Tibial nerve (tissue), 4 donors: ENCODE data around the gene CDS1. TPM values are rescaled to one million over a fixed set of nuclear protein-coding genes. Genes with fewer than 3 reads are reported as not detected.

Source experiments
- DNase-seq, 2 donors: peaks; one replicate each; pipeline ENCODE4 v3.0.0-alpha.2; 2019; ENCODE audit warnings: low spot score in 2 of 2
- H3K27ac ChIP-seq, 4 donors: fragments of 200-600 bp; sonication (generic) in 3 of 4; one replicate each; pipeline ENCODE4 v1.5.1; 2017 to 2019; ENCODE audit warnings: mild to moderate bottlenecking in 1 of 4
- H3K27me3 ChIP-seq, 2 donors: fragments of 200-600 bp; sonication (generic) in 1 of 2; one replicate each; pipeline versions ENCODE4 v1.5.1 to v1.6.0; 2017 to 2019
- H3K36me3 ChIP-seq, 3 donors: fragments of 200-600 bp; sonication (generic); one replicate each; pipeline ENCODE4 v1.5.1; 2018 to 2019
- H3K4me1 ChIP-seq, 4 donors: fragments of 200-600 bp; sonication (generic) in 3 of 4; one replicate each; pipeline ENCODE4 v1.5.1; 2017 to 2019
- H3K4me3 ChIP-seq, 4 donors: fragments of 200-600 bp; sonication (generic) in 3 of 4; one replicate each; pipeline ENCODE4 v1.5.1; 2017 to 2019; ENCODE audit warnings: mild to moderate bottlenecking in 1 of 4, moderate library complexity in 1 of 4
- H3K9me3 ChIP-seq, 4 donors: fragments of 200-600 bp; sonication (generic) in 3 of 4; one replicate each; pipeline ENCODE4 v1.5.1; 2017 to 2019
- CTCF ChIP-seq, 5 experiments: fragments of 200-600 bp in 3 of 5; fragments of 450-650 bp in 2 of 5; sonication (generic) in 3 of 5; IDR thresholded peaks; one replicate each; pipeline ENCODE4 v1.5.1; 2016 to 2019; ENCODE audit warnings: antibody characterized with exemption in 5 of 5, mild to moderate bottlenecking in 3 of 5, moderate library complexity in 2 of 5
- EP300 ChIP-seq, 2 donors: sonication (generic); formaldehyde crosslinking; IDR thresholded peaks; one replicate each; pipeline ENCODE4 v1.6.1; 2017; ENCODE audit warnings: antibody characterized with exemption in 2 of 2, mild to moderate bottlenecking in 1 of 2
- POLR2A ChIP-seq, 2 donors: fragments of 450-650 bp; IDR thresholded peaks; one replicate each; pipeline ENCODE4 v1.6.1; 2017; ENCODE audit warnings: antibody characterized with exemption in 2 of 2, mild to moderate bottlenecking in 2 of 2, moderate library complexity in 2 of 2
- WGBS, 2 donors: methylation state at CpG; one replicate each; pipeline ENCODE4 v1.1.5; 2018; 5-methylcytosine and 5-hydroxymethylcytosine counted together
- total RNA-seq, 4 donors: library from RNA; depleted of rRNA; stranded (reverse); fragments of >200 nt; gene quantifications; one replicate each; pipeline ENCODE4 v1.1.0, GENCODE V29; 2016

Gene CDS1
- total RNA-seq, 4 donors from 2014 or later = under 0.01 to 0.59 (median 0.25) TPM

GRCh38 chr4:84562156-84562555 is 20.8 kb upstream of the CDS1 start:
- no peaks in the 10 kb centered on the region for H3K27me3 ChIP-seq
- peaks cover 0 to 6% (median 0%) of the 10 kb centered on the region in 4 donors for H3K4me1 ChIP-seq
- no peak for TF ChIP-seq EP300 (IDR thresholded peaks at IDR 0.05)
- TF ChIP-seq POLR2A (IDR thresholded peaks at IDR 0.05) = no peak
- TF ChIP-seq CTCF (IDR thresholded peaks at IDR 0.05) = no peak
- H3K27ac ChIP-seq = no peak overlapping the region
- no peaks in the 10 kb centered on the region for H3K36me3 ChIP-seq
- DNase-seq = no peak
- WGBS, 2 donors = 93 to 94% methylated on average over 5 of the region's 5 CpGs
- H3K9me3 ChIP-seq = no peaks in the 10 kb centered on the region
- no peak overlapping the region for H3K4me3 ChIP-seq

- Histone ChIP-seq H3K27me3 (no peaks in the 10 kb centered on the region), H3K9me3 (no peaks in the 10 kb centered on the region), H3K27ac (no peak overlapping the region), H3K4me3 (no peak overlapping the region), H3K36me3 (no peaks in the 10 kb centered on the region), H3K4me1 (peaks cover 0 to 6% (median 0%) of the 10 kb centered on the region in 4 donors)
- no peak for DNase-seq
- WGBS, 2 donors = 43 to 57% methylated on average over 4 of the region's 4 CpGs
- TF ChIP-seq EP300 (IDR thresholded peaks at IDR 0.05) (no peak), CTCF (IDR thresholded peaks at IDR 0.05) (no peak), POLR2A (IDR thresholded peaks at IDR 0.05) (no peak)
Observed at GRCh38 chr4:84563002-84563401, 19.9 kb upstream of the CDS1 start.

GRCh38 chr4:84565951-84566350 is 17.0 kb upstream of the CDS1 start:
- no peak for DNase-seq
- peaks cover 0 to 6% (median 0%) of the 10 kb centered on the region in 4 donors for H3K4me1 ChIP-seq
- H3K9me3 ChIP-seq = no peaks in the 10 kb centered on the region
- no peaks in the 10 kb centered on the region for H3K27me3 ChIP-seq
- no peak overlapping the region for H3K27ac ChIP-seq
- H3K36me3 ChIP-seq = no peaks in the 10 kb centered on the region
- TF ChIP-seq CTCF (IDR thresholded peaks at IDR 0.05) (no peak), EP300 (IDR thresholded peaks at IDR 0.05) (no peak), POLR2A (IDR thresholded peaks at IDR 0.05) (no peak)
- 89 to 93% methylated on average over 4 of the region's 4 CpGs for WGBS, 2 donors
- no peak overlapping the region for H3K4me3 ChIP-seq

- no peaks in the 10 kb centered on the region for H3K36me3 ChIP-seq
- H3K27ac ChIP-seq = no peak overlapping the region
- TF ChIP-seq EP300 (IDR thresholded peaks at IDR 0.05) (no peak), POLR2A (IDR thresholded peaks at IDR 0.05) (no peak), CTCF (IDR thresholded peaks at IDR 0.05) (no peak)
- no peaks in the 10 kb centered on the region for H3K27me3 ChIP-seq
- WGBS, 2 donors = 25 to 39% methylated on average over 3 of the region's 3 CpGs
- H3K9me3 ChIP-seq = no peaks in the 10 kb centered on the region
- no peak for DNase-seq
- no peak overlapping the region for H3K4me3 ChIP-seq
- peaks cover 0 to under 1% (median 0%) of the 10 kb centered on the region in 4 donors for H3K4me1 ChIP-seq
Observed at GRCh38 chr4:84568496-84568895, 14.4 kb upstream of the CDS1 start.

GRCh38 chr4:84569009-84569408 is 13.9 kb upstream of the CDS1 start:
- no peak overlapping the region for H3K4me3 ChIP-seq
- 91 to 98% methylated on average over 2 of the region's 2 CpGs for WGBS, 2 donors
- H3K27me3 ChIP-seq = no peaks in the 10 kb centered on the region
- DNase-seq = no peak
- H3K36me3 ChIP-seq = no peaks in the 10 kb centered on the region
- no peak overlapping the region for H3K27ac ChIP-seq
- H3K9me3 ChIP-seq = no peaks in the 10 kb centered on the region
- TF ChIP-seq POLR2A (IDR thresholded peaks at IDR 0.05) (no peak), EP300 (IDR thresholded peaks at IDR 0.05) (no peak), CTCF (IDR thresholded peaks at IDR 0.05) (no peak)
- H3K4me1 ChIP-seq = no peaks in the 10 kb centered on the region
